NCI-H1105 (cell line): ENCODE measurements around the gene DCTN5.
A peak's percentile ranks its signal among the peaks of the same experiment; 100 is the strongest.

Experiments used
- DNase-seq: peaks from one replicate; lab custom pipeline; 2025; lab: John Stamatoyannopoulos, UW

DCTN5 gene

DNA sequence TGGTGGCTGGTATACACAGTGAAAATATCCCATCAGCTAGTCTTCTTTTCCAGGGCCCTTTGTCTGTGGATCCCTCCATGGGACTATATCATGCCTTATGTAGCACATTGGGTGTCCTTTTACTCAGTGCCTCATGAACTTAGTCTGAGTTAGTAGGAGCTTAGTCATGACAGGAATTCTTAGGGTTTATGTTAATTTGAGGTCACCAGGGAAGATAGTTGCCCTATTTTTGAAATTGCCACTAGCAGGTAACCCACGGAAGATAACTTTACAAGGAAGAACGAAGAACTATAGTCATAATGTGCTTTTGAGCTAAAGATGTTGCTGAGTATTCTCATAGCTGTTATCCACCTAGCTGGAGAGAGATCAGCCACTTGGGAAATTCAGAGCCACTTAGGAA, 22.7 kb downstream of the DCTN5 start:
- DNase-seq = no peak

GRCh38 chr16:23666571-23667354, 25.5 kb downstream of the DCTN5 start:
- DNase-seq = no peak

DNA sequence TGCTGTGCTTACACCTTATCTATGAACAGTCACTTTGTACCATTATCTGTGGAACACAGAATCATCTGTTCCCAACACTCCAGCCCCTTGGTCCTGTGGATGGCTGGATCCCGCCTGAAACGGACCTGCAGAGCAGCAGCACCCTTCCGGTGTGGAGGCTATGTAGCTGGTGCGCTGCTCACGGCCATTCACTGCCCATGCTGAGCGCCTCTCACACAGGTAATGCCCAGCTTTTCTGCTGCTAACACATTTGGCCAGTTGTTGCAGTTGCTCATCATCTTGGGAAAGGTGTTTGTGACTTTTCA, 26.0 kb downstream of the DCTN5 start:
- no peak for DNase-seq

- no peak for DNase-seq
These were observed 27.0 kb downstream of the DCTN5 start for GRCh38 chr16:23668225-23668624.

DNA sequence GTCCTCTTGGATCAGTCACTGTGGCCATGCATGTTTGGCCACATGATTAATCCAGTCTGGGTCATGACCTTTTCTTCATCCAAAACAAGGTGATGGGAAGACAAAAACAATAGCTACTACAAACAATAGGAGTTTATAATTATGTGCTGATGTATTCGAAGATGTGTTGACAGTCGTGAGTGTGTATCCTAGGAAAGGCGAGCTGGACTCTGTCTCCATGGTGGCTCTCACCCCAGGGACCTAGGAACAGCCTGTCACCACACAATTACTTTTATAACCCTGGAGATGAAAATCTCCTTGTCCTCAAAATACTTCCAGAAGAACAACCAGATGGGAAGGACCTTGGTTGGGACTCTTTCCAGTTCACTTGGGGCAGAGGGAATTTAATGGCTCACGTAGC, 27.6 kb downstream of the DCTN5 start:
- DNase-seq = no peak

GRCh38 chr16:23670137-23670776, 29.0 kb downstream of the DCTN5 start:
- DNase-seq = no peak

GRCh38 chr16:23673971-23674614, 32.8 kb downstream of the DCTN5 start:
- no peak for DNase-seq

GRCh38 chr16:23676924-23677480, 35.7 kb downstream of the DCTN5 start:
- DNase-seq = no peak

DNA sequence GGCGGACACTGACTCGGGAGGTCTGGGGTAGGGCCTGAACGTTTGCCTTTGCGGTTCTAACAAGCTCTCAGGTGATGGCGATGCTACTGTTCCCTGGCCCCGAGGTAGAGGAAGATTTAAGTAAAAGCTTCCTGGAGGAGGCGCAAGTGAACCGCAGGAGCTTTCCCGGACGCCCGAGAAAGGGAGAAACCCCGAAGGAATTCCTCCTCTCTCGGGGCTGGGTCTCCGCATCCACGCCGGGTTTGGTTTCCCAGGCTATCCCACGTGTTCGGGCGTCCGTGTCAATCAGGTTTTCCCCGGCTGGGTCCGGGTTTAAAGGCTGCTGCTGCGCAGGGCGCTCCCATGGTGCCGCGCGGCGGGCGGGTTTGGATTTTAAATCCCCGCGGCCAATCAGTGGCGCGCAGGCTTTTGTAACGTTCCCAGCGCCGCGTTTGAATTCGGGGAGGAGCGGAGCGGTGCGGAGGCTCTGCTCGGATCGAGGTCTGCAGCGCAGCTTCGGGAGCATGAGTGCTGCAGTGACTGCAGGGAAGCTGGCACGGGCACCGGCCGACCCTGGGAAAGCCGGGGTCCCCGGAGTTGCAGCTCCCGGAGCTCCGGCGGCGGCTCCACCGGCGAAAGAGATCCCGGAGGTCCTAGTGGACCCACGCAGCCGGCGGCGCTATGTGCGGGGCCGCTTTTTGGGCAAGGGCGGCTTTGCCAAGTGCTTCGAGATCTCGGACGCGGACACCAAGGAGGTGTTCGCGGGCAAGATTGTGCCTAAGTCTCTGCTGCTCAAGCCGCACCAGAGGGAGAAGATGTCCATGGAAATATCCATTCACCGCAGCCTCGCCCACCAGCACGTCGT, 37.4 kb downstream of the DCTN5 start, which contains the start of gene PLK1:
TSS of gene PLK1 (plus strand) at position 460 of the 844 bp plus-strand sequence. CDS start at position 504, 44 bp downstream.
- DNase-seq = peak; percentile 84

DNA sequence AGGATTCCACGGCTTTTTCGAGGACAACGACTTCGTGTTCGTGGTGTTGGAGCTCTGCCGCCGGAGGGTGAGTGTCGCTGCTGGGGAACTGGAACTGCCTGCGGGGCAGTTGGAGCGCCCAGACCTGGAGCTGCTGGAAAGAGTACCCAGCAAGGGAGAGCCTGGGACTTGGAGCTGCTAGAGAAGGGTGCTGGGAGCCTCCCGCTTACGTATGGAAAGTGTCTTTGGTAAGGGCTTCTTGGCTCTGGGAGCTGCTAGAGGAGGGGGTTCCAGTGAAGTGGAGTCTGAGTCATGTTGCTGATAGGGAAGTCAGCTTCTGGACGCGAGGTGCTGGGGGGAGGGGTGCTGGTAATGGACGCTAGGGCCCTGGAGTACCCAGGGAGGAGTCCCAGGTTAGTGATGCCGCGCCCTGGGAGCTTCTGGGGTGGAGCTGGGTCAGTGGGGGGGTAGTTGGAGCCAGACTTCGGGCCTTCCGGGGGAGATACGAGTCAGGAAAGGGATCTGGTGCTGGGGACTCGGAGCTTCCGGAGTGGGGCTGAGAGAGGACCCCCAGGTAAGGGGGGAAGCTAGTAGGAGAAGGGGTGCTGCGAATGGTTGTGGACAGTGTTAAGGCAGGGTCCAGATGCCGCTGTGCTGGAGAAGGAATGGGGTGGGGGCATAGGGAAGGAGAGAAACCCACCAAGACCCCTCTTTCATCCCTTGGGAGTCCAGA, 38.2 kb downstream of the DCTN5 start:
- DNase-seq = peak; percentile 26

- no peak for DNase-seq
These were observed 38.7 kb downstream of the DCTN5 start for GRCh38 chr16:23679986-23680336.

DNA sequence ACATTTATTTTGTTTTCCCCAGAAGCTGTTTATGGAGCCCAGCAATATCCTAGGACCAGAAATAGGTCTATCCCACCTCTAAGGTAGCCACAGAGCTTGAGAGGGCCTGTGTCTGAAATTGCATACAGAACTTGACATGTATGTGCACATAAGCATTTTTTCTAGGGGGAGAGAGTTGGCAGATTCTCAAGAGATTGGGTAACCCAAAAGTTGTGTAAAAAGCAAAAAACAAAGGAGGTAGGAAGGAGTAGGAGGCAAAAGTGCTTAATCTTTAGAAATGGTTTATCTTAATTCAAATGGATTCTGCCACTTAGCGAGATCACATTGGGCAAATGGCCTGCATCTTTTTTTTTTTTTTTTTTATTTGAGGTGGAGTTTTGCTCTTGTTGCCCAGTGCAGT, 40.9 kb downstream of the DCTN5 start:
- DNase-seq = no peak

DNA sequence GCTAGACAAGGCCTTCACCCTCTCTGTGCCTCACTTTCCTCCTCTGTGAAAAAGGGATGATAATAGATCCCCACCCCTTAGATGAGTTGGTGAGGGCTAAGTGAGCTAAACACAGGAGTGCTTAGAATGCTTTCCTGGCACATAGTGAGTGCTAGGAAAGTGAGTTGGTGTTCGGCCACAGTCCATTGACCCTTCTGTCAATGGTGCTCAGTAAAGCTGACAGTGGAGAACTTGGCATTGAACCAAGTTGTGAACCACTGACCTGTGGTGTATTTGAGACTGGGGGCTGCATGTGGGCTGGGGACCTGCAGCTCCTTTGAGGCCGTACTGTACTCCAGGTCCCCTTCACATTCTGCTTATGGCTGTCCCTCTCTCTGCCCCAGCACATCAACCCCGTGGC, 42.2 kb downstream of the DCTN5 start:
- no peak for DNase-seq

- DNase-seq = no peak
These were observed 46.0 kb downstream of the DCTN5 start for GRCh38 chr16:23687034-23687808.

- DNase-seq = no peak
These were observed 48.3 kb downstream of the DCTN5 start for GRCh38 chr16:23689442-23690187.

- no peak for DNase-seq
These were observed 49.7 kb downstream of the DCTN5 start for GRCh38 chr16:23690771-23691482.

GRCh38 chr16:23691483-23692189, 50.4 kb downstream of the DCTN5 start:
- DNase-seq = no peak

DNA sequence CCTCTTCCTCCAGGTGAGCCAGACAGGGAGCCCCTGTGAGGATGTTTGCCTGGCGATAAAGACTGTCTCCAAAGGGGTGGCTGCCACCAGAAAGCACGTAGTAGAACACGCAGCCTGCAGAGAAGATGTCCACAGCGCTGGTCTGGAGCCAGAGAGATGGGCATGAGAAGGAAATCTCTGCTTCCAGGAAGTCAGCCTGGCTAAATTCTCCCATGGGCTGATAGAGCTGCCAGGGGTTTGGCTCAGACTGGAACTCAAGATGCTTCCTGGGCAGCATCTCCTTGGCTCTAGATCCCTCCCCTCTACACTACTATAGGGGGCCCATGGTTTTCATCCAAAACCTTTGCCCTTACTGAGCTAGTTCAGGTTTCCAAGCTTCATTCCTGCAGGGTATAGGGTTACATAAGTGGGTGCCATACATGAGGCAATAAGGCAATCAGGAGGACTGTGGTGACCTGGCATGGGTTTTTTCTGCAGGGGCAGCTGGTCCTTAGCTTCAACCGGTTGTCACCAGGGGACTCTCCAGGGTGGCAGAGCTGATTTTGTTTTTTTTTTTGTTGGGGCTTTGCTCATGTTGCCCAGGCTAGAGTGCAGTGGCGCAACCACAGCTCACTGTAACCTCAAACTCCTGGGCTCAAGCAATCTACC, 51.0 kb downstream of the DCTN5 start:
- no peak for DNase-seq
